Measurements from ENCODE around the gene PSMD6.

Gene PSMD6

GRCh38 chr3:64038253-64038767 lies 15.0 kb upstream of the PSMD6 start:
- TF ChIP-seq CTCF (conservative IDR thresholded peaks at IDR 0.05; ENCODE audit: low read depth, low read length), result no peak
- no peak overlapping the region for H3K4me3 ChIP-seq (ENCODE audit: low read depth, low read length)
- no peak for DNase-seq (ENCODE audit: low read depth)

- no peak for TF ChIP-seq CTCF (conservative IDR thresholded peaks at IDR 0.05; ENCODE audit: low read depth, low read length)
Observed at GRCh38 chr3:64037084-64037483, 13.8 kb upstream of the PSMD6 start.

GRCh38 chr3:64033069-64033468 lies 9.8 kb upstream of the PSMD6 start:
- no peak for DNase-seq (ENCODE audit: low read depth)
- no peak overlapping the region for H3K4me3 ChIP-seq (ENCODE audit: low read depth, low read length)
- TF ChIP-seq CTCF (conservative IDR thresholded peaks at IDR 0.05; ENCODE audit: low read depth, low read length), result no peak

More at GRCh38 chr3:64037084-64037483, 13.8 kb upstream of the PSMD6 start:
- no peak overlapping the region for H3K4me3 ChIP-seq (ENCODE audit: low read depth, low read length)
- no peak for DNase-seq (ENCODE audit: low read depth)

- no peak overlapping the region for H3K4me3 ChIP-seq (ENCODE audit: low read depth, low read length)
- no peak for DNase-seq (ENCODE audit: low read depth)
- no peak for TF ChIP-seq CTCF (conservative IDR thresholded peaks at IDR 0.05; ENCODE audit: low read depth, low read length)
Observed at GRCh38 chr3:64031540-64032508, 8.5 kb upstream of the PSMD6 start.

- H3K4me3 ChIP-seq (ENCODE audit: low read depth, low read length), result peak overlapping the region; percentile 50
- DNase-seq (ENCODE audit: low read depth), result peak; percentile 69
- TF ChIP-seq CTCF (conservative IDR thresholded peaks at IDR 0.05; ENCODE audit: low read depth, low read length), result peak; percentile 93
Observed at GRCh38 chr3:64030741-64031140, 7.4 kb upstream of the PSMD6 start.

GRCh38 chr3:64029287-64029686 lies 6.0 kb upstream of the PSMD6 start:
- TF ChIP-seq CTCF (conservative IDR thresholded peaks at IDR 0.05; ENCODE audit: low read depth, low read length), result no peak
- DNase-seq (ENCODE audit: low read depth), result no peak
- no peak overlapping the region for H3K4me3 ChIP-seq (ENCODE audit: low read depth, low read length)

All from choroid plexus epithelial cell (primary cell).